NCI-H146 (cell line): ENCODE results near the gene CXCR5.

ENCODE experiments used
- DNase-seq: peaks from one replicate; lab custom pipeline; 2025; lab: John Stamatoyannopoulos, UW

Gene CXCR5

DNA sequence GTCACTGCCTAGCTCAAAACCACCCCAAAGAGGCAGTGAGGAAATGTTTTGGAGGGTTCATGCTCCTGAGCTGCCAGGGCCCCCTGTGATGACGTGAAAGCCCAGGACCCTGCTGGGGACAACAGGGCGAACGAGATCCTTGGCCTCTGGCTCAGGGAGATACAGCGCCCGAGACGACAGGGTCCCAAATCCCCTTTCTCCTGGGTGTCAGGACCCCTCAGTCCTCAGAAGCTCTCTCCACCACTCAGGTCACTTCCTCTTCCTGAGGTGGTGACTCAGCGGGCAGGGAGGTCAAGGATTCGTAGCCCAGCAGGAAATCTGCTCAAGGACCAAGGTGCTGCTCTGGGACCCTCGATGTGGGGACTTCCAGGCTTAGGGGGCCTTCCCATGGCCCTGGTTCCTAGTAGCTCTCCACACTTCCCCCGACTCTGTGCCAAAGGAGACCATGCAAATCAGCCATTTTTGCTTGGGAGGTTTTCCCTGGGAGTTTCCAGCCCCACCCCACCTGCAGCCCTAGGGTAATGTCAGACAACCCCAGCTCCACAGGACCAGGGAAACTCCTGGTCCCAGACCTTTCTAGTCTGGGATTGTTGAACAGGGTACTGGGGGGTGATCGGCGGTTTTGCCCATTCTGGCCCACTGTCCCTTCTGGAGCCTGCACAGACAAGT, 29.2 kb downstream of the CXCR5 start:
- no peak for DNase-seq

DNA sequence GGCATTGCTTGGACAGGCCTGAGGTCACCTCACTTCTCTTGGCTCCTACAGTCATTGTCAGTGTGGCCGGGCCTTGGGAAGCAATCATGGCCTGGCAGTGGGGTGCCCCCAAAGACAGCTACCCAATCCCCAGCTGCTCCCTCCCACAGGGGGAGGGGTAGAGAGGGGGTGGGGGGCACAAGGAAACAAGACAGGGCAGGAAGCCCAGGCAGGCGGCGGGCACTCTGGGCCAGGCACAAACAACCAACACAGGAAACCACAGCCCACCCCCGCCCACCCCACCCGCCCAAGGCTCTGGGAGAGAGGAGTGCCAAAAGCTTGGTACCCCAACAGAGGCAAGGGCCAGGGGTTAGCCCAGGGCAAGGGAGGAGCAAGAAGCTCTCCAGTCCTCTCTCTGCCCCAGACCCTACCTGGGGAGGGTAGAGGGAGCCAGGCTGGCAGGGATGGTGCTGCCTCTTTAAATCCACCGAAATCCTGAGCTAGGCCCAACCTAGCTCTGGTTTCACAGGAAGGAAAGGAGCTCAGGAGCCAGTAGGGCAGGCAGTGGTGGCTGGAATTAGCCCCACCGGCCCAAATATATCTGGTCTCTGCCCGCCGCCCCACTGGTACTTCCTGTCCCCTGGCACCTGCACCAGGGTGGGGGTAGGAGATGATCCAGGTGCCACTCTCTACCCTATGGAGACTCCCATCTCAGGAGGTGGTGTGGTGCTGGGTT, 29.9 kb downstream of the CXCR5 start:
- no peak for DNase-seq

DNA sequence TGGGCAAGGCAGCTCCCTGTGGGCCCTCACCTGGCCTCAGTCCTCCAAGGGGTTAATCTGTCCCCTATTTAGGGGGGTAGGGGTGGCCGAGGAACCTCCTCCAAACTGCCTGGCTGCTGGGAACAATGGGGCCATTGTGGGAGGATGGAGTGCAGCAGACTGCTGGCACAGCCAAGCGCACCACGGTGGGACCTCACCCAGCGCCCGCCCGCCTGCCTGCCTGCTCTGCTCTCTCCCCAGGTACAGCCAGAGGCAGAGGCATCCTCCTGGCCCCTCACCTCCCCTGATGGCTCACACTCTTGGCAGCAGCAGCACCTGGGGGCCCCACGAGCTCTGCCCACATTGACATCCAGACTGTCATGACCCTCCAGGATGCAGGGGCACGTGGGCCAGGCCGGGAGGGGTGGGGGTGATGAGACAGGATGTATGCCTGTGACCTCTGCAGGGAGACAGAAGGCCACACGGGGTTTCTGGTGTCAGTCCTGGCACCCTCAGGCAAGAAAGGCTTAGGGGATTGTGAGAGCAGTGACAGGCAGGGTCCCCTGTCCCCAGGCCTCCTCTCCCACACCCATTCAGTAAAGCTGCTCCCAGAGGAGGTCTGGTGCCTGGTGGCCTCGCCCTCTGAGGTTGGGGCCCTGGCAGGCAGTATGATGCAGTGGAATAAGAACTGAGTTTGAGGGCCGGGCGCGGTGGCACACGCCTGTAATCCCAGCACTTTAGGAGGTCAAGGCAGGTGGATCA, 30.7 kb downstream of the CXCR5 start:
- no peak for DNase-seq

DNA sequence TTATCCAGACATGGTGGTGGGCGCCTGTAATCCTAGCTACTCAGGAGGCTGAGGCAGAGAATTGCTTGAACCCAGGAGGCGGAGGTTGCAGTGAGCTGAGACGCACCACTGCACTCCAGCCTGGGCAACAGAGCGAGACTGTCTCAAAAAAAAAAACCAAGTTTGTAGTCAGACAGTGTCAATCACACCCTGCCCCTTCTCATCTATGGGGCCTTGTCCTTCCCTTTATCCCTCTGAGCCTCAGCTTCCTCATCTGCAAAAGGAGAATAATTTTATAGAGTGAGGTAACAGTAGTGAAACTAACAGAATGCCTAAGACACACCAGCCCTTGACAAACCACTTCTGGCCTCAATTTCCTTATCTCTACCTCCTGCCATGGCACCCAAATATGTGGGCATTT, 31.3 kb downstream of the CXCR5 start:
- DNase-seq = no peak

- DNase-seq = no peak
Observed at GRCh38 chr11:118915396-118915795, 31.7 kb downstream of the CXCR5 start.

- DNase-seq = no peak
Observed at GRCh38 chr11:118915941-118916841, 32.5 kb downstream of the CXCR5 start.

DNA sequence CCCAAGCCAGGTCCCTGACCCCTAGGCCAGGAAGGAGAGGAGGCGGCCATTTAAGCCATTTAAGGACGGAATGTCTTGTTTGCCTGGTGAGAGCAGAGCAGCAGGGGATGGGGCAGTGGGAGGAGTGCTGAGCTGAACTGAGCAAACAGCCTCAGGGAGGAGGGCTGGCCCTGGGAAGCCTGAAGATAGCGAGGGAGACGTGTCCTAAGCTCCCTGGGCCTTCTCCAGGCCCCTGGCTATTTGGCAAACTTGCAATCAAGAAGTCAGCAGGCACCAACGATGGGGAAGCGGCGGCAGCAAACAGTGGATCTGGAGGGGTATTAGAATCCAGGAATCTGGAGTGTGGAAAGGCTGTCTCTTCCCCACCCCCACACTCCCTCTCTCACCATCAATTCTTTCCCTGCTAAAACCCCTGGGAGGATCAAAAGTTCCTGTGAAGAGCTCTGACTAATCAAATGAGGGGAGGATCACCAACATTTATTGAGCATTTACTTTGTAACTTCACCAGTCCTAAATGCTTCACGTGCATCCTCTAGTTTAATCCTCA, 33.2 kb downstream of the CXCR5 start:
- peak; percentile 89 for DNase-seq

DNA sequence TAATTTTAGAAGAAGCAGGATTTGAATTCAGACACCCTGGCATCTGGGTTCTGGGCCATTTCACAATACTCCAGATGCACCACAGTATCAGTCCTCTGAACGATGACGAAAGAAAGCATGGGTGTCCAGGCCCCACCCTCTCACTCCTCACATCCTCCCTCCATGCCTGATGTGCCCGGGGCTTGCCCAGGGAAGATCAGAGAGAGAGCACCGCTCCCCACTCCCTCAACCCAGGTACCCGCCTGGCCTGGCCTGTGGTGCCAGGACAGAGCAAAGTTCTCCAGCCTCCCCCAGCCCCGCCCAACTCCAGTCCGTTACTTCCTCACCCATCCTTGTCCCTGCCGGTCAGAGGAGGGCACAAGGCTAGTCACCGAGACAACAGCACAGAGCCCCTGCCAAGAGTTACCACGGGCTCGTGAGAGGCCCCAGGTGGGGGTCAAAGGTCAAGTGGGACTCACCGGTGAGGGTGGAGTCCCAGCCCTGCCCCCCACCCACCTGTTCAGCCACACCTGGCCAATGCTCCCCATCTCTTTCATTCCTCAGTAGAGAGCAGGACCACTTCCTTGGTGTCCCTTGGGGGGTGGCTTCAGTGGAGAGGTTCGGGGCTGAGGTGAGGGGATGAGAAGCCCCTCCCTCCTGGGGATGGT, 33.9 kb downstream of the CXCR5 start:
- DNase-seq = peak; percentile 81

DNA sequence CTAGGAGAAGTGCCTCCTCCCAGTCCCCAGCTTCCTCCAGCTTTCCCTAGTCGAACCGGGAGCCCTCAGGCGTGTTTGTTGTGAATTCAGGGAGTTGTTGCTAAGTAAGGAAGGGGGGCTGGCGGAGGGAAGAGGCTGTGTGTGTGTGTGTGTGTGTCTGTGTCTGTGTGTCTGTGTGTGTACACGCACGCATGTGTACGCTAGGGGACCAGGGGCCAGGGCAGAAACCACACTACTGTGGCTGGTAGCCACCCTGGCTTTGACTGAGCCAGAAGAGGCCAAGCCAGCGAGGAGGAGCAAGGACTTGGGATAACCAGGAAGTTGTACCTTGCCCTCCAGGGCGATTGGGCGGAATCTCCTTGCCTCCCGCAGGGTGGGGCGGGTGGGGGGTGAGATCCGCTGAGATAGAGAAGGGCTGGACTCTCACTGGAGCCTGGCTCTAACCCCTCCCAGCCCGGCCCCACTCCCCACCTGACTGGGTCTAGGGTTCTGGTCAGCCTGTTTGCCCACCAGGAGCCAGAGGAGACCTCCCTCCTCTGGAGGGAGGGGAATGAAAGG, 34.5 kb downstream of the CXCR5 start:
- peak; percentile 88 for DNase-seq

DNA sequence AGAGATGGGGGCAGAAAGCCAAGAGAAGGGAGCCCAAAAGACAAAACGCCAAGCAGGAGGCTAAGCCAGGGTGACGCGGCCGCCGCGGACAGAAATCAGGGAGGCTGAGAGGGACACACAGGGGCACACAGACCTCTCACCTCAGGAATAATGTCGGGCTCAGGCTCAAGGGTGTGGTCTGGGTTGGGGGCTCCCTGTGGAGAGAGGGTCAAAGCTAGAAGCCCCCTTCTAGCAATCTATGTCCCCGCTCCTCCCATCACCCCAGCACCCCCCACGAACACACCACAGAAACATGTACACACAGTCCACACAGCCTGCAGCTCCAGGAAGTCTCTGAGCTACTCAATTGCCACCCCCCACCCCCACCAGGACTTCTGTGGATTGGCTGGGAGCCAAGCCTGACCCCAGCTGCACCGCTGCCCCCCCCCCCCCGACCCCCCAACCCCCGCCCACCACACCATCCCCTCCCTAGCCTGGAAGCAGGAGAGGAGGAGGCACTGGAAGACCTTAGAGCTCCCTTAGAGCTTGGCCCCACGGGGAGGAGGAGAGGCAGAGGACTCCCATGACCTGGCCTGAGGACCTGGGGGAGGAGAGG, 35.1 kb downstream of the CXCR5 start:
- DNase-seq = peak; percentile 59

DNA sequence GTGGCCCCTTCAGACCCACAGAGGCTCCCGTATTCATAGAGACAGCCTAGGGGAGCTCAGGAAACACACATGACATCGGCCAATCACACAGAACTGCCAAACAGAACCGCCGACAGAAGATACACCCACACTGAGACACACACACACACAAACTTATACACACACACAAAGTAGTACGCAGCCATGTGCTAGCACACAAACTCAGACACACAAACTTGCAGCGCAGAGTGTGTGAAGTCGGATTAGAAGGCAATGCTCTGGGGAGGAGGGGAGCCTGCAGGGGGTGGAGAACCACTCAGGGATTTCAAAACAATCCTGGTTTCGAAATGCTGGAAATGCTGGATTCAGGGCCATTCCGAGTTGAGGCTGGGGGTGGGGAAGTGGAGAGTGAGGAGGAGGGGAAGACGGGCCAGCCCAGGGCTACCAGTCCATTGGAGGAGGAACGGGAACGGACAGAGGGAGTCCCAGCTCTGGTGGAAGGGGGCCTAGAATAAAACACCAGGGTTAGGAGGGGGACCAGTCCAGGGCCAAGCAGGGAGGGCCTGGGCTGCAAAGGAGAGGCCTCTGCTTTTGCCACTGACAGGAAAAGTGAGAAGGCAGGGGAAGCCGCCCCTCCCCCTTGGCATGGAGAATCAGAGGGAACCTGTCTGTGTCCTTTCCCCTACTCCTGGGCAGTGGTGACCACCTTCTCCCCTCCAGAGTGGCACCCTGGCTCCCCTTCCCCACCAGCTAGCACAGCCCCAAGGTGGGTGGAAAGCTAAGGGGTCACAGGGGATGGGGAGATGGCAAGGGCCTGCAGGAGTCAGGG, 37.6 kb downstream of the CXCR5 start:
- no peak for DNase-seq

- no peak for DNase-seq
Observed at GRCh38 chr11:118921929-118922744, 38.4 kb downstream of the CXCR5 start.

DNA sequence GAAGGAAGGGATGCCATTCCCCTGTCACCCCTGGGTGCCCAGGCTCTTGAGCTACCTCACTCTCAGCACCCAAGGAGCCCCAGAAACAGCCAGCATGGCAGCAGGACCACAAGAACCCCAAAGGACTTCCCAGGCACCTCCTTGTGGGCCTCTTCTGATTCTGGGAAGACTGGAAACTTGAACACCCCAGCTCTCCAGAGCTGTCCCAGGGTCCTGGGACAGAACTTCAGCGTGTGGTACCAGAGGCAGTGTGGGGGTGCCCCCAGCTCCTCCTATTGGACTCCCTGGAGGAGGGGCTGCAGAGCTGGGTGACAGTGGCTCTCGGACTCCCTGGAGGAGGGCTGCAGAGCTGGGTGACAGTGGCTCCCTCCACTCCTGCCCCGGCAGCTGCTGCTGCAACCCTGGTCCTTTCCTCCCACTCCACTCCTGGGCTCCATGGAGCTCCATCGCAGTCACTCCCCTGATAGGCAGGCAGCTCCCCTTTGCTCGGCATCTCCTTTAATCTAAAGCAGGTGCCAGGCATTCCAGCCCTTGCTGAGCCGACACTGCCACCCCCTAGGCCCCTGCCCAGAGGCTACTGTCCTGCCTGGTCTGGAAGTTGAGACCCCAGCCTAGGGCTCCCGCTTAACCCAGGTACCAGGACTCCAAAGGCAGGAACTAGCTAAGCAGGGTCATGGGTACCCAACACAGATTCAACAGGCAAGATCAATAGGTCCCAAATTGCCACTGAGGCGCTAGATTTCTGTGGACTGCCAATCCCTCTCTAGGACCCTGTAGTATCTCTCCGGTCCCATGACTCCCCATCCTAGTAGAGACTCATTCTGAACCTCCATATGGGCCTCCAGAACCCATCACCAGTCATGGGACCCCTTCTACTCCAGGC, 39.3 kb downstream of the CXCR5 start:
- no peak for DNase-seq

GRCh38 chr11:118923721-118924587, 40.3 kb downstream of the CXCR5 start:
- no peak for DNase-seq

- DNase-seq = peak; percentile 47
Observed at GRCh38 chr11:118924591-118925585, 41.2 kb downstream of the CXCR5 start.
